H9 (cell line): ENCODE measurements around the gene PCA3. TPM values are rescaled to one million over a fixed set of nuclear protein-coding genes. Genes with fewer than 3 reads are reported as not detected.

Experiments
- DNase-seq: peaks from one replicate; pipeline ENCODE4 v3.0.0-alpha.2; 2017
- H2AFZ ChIP-seq: one replicate; pipeline ENCODE4 v1.6.1; 2013; ENCODE audit warnings: mild to moderate bottlenecking, low read length, control low read depth, moderate library complexity
- H2AK5ac ChIP-seq: 2 replicates; pipeline ENCODE4 v1.6.1; 2013; ENCODE audit warnings: low read length, control low read depth, mixed read lengths; ENCODE audit not compliant: insufficient read length
- H2BK120ac ChIP-seq: one replicate; pipeline ENCODE4 v1.6.1; 2013; ENCODE audit warnings: low read depth, mild to moderate bottlenecking, low read length, control low read depth, inconsistent platforms; ENCODE audit not compliant: poor library complexity, severe bottlenecking
- H2BK12ac ChIP-seq: 2 replicates; pipeline ENCODE4 v1.6.1; 2013; ENCODE audit warnings: low read length, control low read depth, mixed read lengths, low read depth; ENCODE audit not compliant: insufficient read length
- H2BK15ac ChIP-seq: 2 replicates; pipeline ENCODE4 v1.6.1; 2013; ENCODE audit warnings: low read depth, low read length, control low read depth
- H2BK20ac ChIP-seq: one replicate; pipeline ENCODE4 v1.6.1; 2013; ENCODE audit warnings: low read depth, mild to moderate bottlenecking, low read length, control low read depth, inconsistent platforms; ENCODE audit not compliant: poor library complexity, severe bottlenecking
- H2BK5ac ChIP-seq: 2 replicates; pipeline ENCODE4 v1.6.1; 2013; ENCODE audit warnings: low read length, control low read depth, mixed read lengths; ENCODE audit not compliant: insufficient read length
- H3K14ac ChIP-seq: 2 replicates; pipeline ENCODE4 v1.6.1; 2013; ENCODE audit warnings: low read length, control low read depth; ENCODE audit not compliant: insufficient read depth
- H3K18ac ChIP-seq: 2 replicates; pipeline ENCODE4 v1.6.1; 2013; ENCODE audit warnings: low read depth, mild to moderate bottlenecking, mixed read lengths, low read length, control low read depth; ENCODE audit not compliant: insufficient read length
- H3K23ac ChIP-seq: 2 replicates; pipeline ENCODE4 v1.6.1; 2013; ENCODE audit warnings: low read length, control low read depth, mixed read lengths, low read depth; ENCODE audit not compliant: insufficient read length
- H3K23me2 ChIP-seq: 2 replicates; pipeline ENCODE4 v1.6.1; 2013; ENCODE audit warnings: low read depth, mild to moderate bottlenecking, mixed read lengths, low read length, control low read depth; ENCODE audit not compliant: insufficient read length, poor library complexity, severe bottlenecking
- H3K27ac ChIP-seq: 2 replicates; pipeline ENCODE4 v1.5.1; 2013; ENCODE audit warnings: low read length, control low read depth, mixed read lengths, low read depth; ENCODE audit not compliant: insufficient read length
- H3K27me3 ChIP-seq: 2 replicates; pipeline ENCODE4 v1.6.1; 2013; ENCODE audit warnings: low read length, control low read depth, inconsistent platforms; ENCODE audit not compliant: insufficient read depth
- H3K4ac ChIP-seq: 2 replicates; pipeline ENCODE4 v1.6.1; 2013; ENCODE audit warnings: low read depth, mild to moderate bottlenecking, control low read depth, inconsistent platforms, low read length, moderate library complexity
- H3K4me1 ChIP-seq: 2 replicates; pipeline ENCODE4 v1.6.1; 2013; ENCODE audit warnings: low read length, control low read depth, inconsistent platforms; ENCODE audit not compliant: insufficient read depth
- H3K4me2 ChIP-seq: 2 replicates; pipeline ENCODE4 v1.6.1; 2013; ENCODE audit warnings: low read length, control low read depth, mixed read lengths; ENCODE audit not compliant: insufficient read length, insufficient read depth
- H3K56ac ChIP-seq: 2 replicates; pipeline ENCODE4 v1.6.1; 2013; ENCODE audit warnings: low read depth, mild to moderate bottlenecking, mixed read lengths, low read length, control low read depth; ENCODE audit not compliant: insufficient read length
- H3K79me1 ChIP-seq: 2 replicates; pipeline ENCODE4 v1.6.1; 2013; ENCODE audit warnings: low read depth, mild to moderate bottlenecking, moderate library complexity, low read length, control low read depth, inconsistent platforms; ENCODE audit not compliant: insufficient read depth, poor library complexity, severe bottlenecking
- H3K79me2 ChIP-seq: 2 replicates; pipeline ENCODE4 v1.6.1; 2013; ENCODE audit warnings: low read length, control low read depth, inconsistent platforms; ENCODE audit not compliant: insufficient read depth
- H3K9ac ChIP-seq: 2 replicates; pipeline ENCODE4 v1.6.1; 2013; ENCODE audit warnings: low read length, control low read depth, mixed read lengths; ENCODE audit not compliant: insufficient read length; ENCODE audit errors: extremely low read depth
- H3K9me3 ChIP-seq: one replicate; pipeline ENCODE4 v1.6.1; 2013; ENCODE audit warnings: low read depth, low read length, inconsistent platforms; ENCODE audit not compliant: control insufficient read depth
- H3T11ph ChIP-seq: one replicate; pipeline ENCODE4 v1.6.1; 2013; ENCODE audit warnings: mild to moderate bottlenecking, low read length, control low read depth, inconsistent platforms
- H4K20me1 ChIP-seq: one replicate; pipeline ENCODE4 v1.6.1; 2013; ENCODE audit not compliant: control insufficient read depth, insufficient read length, insufficient read depth
- H4K5ac ChIP-seq: 2 replicates; pipeline ENCODE4 v1.6.1; 2013; ENCODE audit warnings: low read depth, mild to moderate bottlenecking, mixed read lengths, low read length, control low read depth; ENCODE audit not compliant: insufficient read length
- H4K8ac ChIP-seq: replicated peaks from 2 replicates; pipeline ENCODE4 v1.6.1; 2013; ENCODE audit warnings: low read length, control low read depth, mixed read lengths, low read depth; ENCODE audit not compliant: insufficient read length
- H4K91ac ChIP-seq: 2 replicates; pipeline ENCODE4 v1.6.1; 2013; ENCODE audit warnings: low read depth, mild to moderate bottlenecking, moderate library complexity, mixed read lengths, low read length, control low read depth; ENCODE audit not compliant: insufficient read length
- H3K27ac Mint-ChIP-seq, 3 experiments: 2 replicates in 2 of 3; 3 replicates in 1 of 3; pipeline ENCODE4 v1.8.0; 2020 to 2021; ENCODE audit warnings: mixed read lengths in 3 of 3, mild to moderate bottlenecking in 1 of 3, moderate library complexity in 1 of 3
- H3K27me3 Mint-ChIP-seq: 2 replicates; pipeline ENCODE4 v1.8.0; 2021; ENCODE audit warnings: low read depth, mild to moderate bottlenecking, moderate library complexity, mixed read lengths
- H3K36me3 Mint-ChIP-seq, 3 experiments: 2 replicates in 2 of 3; 3 replicates in 1 of 3; pipeline ENCODE4 v1.8.0; 2020 to 2021; ENCODE audit warnings: low read depth in 3 of 3, mixed read lengths in 3 of 3; ENCODE audit not compliant: insufficient read depth in 1 of 3
- H3K4me1 Mint-ChIP-seq, 2 experiments: 2 replicates each; pipeline ENCODE4 v1.8.0; 2020; ENCODE audit warnings: mixed read lengths in 2 of 2
- H3K4me3 Mint-ChIP-seq, 2 experiments: 2 replicates in 1 of 2; 3 replicates in 1 of 2; pipeline ENCODE4 v1.8.0; 2020 to 2021; ENCODE audit warnings: mild to moderate bottlenecking in 2 of 2, mixed read lengths in 2 of 2, moderate library complexity in 1 of 2
- H3K9me3 Mint-ChIP-seq, 2 experiments: 2 replicates in 1 of 2; 3 replicates in 1 of 2; pipeline ENCODE4 v1.8.0; 2020; ENCODE audit warnings: mild to moderate bottlenecking in 2 of 2, mixed read lengths in 2 of 2, moderate library complexity in 1 of 2
- total RNA-seq: library from RNA; stranded (reverse); gene quantifications from 2 replicates; pipeline ENCODE4 v1.2.1, GENCODE V29; 2021
- TF ChIP-seq, protein P1 (sequence below): fragments of 200-600 bp; sonication (generic); conservative IDR thresholded peaks from 3 replicates; pipeline ENCODE4 v1.8.0; 2021; ENCODE audit warnings: antibody characterized with exemption, mild to moderate bottlenecking

The PCA3 gene
- total RNA-seq, 1 experiment from 2014 or later: not detected

DNA sequence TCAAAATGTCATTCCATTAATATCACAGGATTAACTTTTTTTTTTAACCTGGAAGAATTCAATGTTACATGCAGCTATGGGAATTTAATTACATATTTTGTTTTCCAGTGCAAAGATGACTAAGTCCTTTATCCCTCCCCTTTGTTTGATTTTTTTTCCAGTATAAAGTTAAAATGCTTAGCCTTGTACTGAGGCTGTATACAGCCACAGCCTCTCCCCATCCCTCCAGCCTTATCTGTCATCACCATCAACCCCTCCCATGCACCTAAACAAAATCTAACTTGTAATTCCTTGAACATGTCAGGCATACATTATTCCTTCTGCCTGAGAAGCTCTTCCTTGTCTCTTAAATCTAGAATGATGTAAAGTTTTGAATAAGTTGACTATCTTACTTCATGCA is 20.6 kb downstream of the PCA3 start:
- no peak overlapping the region for H3K18ac ChIP-seq
- DNase-seq: no peak
- no peak overlapping the region for H3K9ac ChIP-seq
- H3K4me2 ChIP-seq: no peak overlapping the region
- H3K27ac Mint-ChIP-seq: no peak overlapping the region
- no peaks in the 10 kb centered on the region for H3K79me1 ChIP-seq
- H2AK5ac ChIP-seq: no peak overlapping the region
- TF ChIP-seq, protein P1, sequence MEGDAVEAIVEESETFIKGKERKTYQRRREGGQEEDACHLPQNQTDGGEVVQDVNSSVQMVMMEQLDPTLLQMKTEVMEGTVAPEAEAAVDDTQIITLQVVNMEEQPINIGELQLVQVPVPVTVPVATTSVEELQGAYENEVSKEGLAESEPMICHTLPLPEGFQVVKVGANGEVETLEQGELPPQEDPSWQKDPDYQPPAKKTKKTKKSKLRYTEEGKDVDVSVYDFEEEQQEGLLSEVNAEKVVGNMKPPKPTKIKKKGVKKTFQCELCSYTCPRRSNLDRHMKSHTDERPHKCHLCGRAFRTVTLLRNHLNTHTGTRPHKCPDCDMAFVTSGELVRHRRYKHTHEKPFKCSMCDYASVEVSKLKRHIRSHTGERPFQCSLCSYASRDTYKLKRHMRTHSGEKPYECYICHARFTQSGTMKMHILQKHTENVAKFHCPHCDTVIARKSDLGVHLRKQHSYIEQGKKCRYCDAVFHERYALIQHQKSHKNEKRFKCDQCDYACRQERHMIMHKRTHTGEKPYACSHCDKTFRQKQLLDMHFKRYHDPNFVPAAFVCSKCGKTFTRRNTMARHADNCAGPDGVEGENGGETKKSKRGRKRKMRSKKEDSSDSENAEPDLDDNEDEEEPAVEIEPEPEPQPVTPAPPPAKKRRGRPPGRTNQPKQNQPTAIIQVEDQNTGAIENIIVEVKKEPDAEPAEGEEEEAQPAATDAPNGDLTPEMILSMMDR: no peak
- no peak overlapping the region for H3K4ac ChIP-seq
- H3K4me1 Mint-ChIP-seq: no peaks in the 10 kb centered on the region
- no peak overlapping the region for H3K27ac ChIP-seq
- H3K23me2 ChIP-seq: no peaks in the 10 kb centered on the region
- peaks cover 0 to 3% (median 0%) of the 10 kb centered on the region in 3 experiments; a peak in 1 of 7 replicates for H3K36me3 Mint-ChIP-seq
- no peak overlapping the region for H2BK5ac ChIP-seq
- H3K23ac ChIP-seq: no peak overlapping the region
- no peaks in the 10 kb centered on the region for H4K20me1 ChIP-seq
- H2BK15ac ChIP-seq: no peak overlapping the region
- no peak overlapping the region for H3K4me3 Mint-ChIP-seq
- H3K79me2 ChIP-seq: no peaks in the 10 kb centered on the region
- no peak overlapping the region for H3T11ph ChIP-seq
- no peak overlapping the region for H4K8ac ChIP-seq
- H3K14ac ChIP-seq: no peak overlapping the region
- no peaks in the 10 kb centered on the region; the same call in 1 of the 2 replicates for H3K27me3 Mint-ChIP-seq
- H2BK120ac ChIP-seq: no peak overlapping the region
- no peaks in the 10 kb centered on the region for H3K9me3 ChIP-seq
- no peak overlapping the region for H3K56ac ChIP-seq
- no peaks in the 10 kb centered on the region for H3K9me3 Mint-ChIP-seq
- no peak overlapping the region for H2BK20ac ChIP-seq
- H3K27me3 ChIP-seq: no peaks in the 10 kb centered on the region
- no peak overlapping the region for H4K5ac ChIP-seq
- H4K91ac ChIP-seq: no peak overlapping the region
- H2AFZ ChIP-seq: no peak overlapping the region
- H2BK12ac ChIP-seq: no peak overlapping the region
- no peaks in the 10 kb centered on the region for H3K4me1 ChIP-seq
